Measurements from ENCODE around the gene CDAN1.

CDAN1 gene

GRCh38 chr15:42679285-42680141 is 57.4 kb downstream of the CDAN1 start:
- TF ChIP-seq RAD21 (IDR thresholded peaks at IDR 0.05; ENCODE audit: low read depth), result no peak
- no peak for TF ChIP-seq NFIC (IDR thresholded peaks at IDR 0.05)
- no peak for TF ChIP-seq TCF12 (IDR thresholded peaks at IDR 0.05; ENCODE audit: low read depth)
- no peak for TF ChIP-seq TEAD4 (IDR thresholded peaks at IDR 0.05)
- TF ChIP-seq TAF1 (IDR thresholded peaks at IDR 0.05; ENCODE audit: low read depth), result no peak

GRCh38 chr15:42675021-42675420 is 61.9 kb downstream of the CDAN1 start:
- TF ChIP-seq, protein P1, sequence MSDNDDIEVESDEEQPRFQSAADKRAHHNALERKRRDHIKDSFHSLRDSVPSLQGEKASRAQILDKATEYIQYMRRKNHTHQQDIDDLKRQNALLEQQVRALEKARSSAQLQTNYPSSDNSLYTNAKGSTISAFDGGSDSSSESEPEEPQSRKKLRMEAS (IDR thresholded peaks at IDR 0.05), result no peak
- no peak for TF ChIP-seq TEAD4 (IDR thresholded peaks at IDR 0.05)
- no peak for TF ChIP-seq EGR1 (IDR thresholded peaks at IDR 0.05)
- TF ChIP-seq, protein P2, sequence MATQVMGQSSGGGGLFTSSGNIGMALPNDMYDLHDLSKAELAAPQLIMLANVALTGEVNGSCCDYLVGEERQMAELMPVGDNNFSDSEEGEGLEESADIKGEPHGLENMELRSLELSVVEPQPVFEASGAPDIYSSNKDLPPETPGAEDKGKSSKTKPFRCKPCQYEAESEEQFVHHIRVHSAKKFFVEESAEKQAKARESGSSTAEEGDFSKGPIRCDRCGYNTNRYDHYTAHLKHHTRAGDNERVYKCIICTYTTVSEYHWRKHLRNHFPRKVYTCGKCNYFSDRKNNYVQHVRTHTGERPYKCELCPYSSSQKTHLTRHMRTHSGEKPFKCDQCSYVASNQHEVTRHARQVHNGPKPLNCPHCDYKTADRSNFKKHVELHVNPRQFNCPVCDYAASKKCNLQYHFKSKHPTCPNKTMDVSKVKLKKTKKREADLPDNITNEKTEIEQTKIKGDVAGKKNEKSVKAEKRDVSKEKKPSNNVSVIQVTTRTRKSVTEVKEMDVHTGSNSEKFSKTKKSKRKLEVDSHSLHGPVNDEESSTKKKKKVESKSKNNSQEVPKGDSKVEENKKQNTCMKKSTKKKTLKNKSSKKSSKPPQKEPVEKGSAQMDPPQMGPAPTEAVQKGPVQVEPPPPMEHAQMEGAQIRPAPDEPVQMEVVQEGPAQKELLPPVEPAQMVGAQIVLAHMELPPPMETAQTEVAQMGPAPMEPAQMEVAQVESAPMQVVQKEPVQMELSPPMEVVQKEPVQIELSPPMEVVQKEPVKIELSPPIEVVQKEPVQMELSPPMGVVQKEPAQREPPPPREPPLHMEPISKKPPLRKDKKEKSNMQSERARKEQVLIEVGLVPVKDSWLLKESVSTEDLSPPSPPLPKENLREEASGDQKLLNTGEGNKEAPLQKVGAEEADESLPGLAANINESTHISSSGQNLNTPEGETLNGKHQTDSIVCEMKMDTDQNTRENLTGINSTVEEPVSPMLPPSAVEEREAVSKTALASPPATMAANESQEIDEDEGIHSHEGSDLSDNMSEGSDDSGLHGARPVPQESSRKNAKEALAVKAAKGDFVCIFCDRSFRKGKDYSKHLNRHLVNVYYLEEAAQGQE (IDR thresholded peaks at IDR 0.05; ENCODE audit: low read depth), result no peak
- TF ChIP-seq, protein P3, sequence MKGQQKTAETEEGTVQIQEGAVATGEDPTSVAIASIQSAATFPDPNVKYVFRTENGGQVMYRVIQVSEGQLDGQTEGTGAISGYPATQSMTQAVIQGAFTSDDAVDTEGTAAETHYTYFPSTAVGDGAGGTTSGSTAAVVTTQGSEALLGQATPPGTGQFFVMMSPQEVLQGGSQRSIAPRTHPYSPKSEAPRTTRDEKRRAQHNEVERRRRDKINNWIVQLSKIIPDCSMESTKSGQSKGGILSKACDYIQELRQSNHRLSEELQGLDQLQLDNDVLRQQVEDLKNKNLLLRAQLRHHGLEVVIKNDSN (IDR thresholded peaks at IDR 0.05), result no peak
- no peak for TF ChIP-seq NFIC (IDR thresholded peaks at IDR 0.05)
- TF ChIP-seq CEBPB (IDR thresholded peaks at IDR 0.05), result no peak
- TF ChIP-seq TCF12 (IDR thresholded peaks at IDR 0.05; ENCODE audit: low read depth), result no peak
- no peak for TF ChIP-seq FOXM1 (IDR thresholded peaks at IDR 0.05; ENCODE audit: borderline replicate concordance, low read depth)
- TF ChIP-seq ZBTB7A (IDR thresholded peaks at IDR 0.05; ENCODE audit: low read depth), result no peak

DNA sequence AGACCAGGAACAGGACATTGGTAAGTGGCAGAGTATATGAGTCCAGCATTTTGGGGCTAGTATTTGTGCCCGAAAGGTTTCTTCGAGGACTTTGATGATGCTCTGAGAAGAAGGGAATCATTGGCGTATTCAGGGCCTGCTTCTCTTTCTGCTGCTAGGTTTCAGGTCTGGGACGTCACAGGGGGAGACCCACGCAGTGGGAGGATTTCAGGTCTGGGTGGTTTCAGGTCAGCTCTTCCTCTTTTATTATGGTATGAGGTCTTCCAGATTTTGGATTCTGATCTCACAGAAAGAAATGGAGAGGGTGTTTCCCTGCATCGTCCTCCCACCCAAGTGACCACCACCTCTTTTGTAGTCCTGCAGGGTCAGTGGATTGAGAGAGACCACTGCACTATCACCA is 62.5 kb downstream of the CDAN1 start:
- TF ChIP-seq NFIC (IDR thresholded peaks at IDR 0.05) (no peak), CREB1 (IDR thresholded peaks at IDR 0.05; ENCODE audit: low read depth) (no peak), TAF1 (IDR thresholded peaks at IDR 0.05; ENCODE audit: low read depth) (no peak)
- TF ChIP-seq, protein P2 (IDR thresholded peaks at IDR 0.05; ENCODE audit: low read depth), result no peak
- TF ChIP-seq, protein P3 (IDR thresholded peaks at IDR 0.05), result no peak
- TF ChIP-seq, protein P1 (IDR thresholded peaks at IDR 0.05), result no peak

Measured in Ishikawa (cell line).